ENCODE measurements around the gene THNSL1. TPM values are rescaled to one million over a fixed set of nuclear protein-coding genes. Genes with fewer than 3 reads are reported as not detected.

THNSL1 gene
- total RNA-seq, 2 donors from 2014 or later: 2.3 to 4.5 TPM

GRCh38 chr10:24989867-24990266 lies 26.5 kb upstream of the THNSL1 start:
- Histone ChIP-seq H3K27ac (no peak overlapping the region), H3K27me3 (no peaks in the 10 kb centered on the region), H3K36me3 (no peaks in the 10 kb centered on the region), H3K9ac (ENCODE audit: low read depth in 2 of 2, low read length in 2 of 2) (no peak overlapping the region), H3K4me3 (no peak overlapping the region), H3K9me3 (no peaks in the 10 kb centered on the region), H3K4me1 (no peaks in the 10 kb centered on the region)
- DNase-seq: no peak
- no peak for TF ChIP-seq CTCF (IDR thresholded peaks at IDR 0.05)
- intact Hi-C loops (cut with DNase I): no loop called here

GRCh38 chr10:24991298-24991697 lies 25.1 kb upstream of the THNSL1 start:
- Histone ChIP-seq H3K4me1 (no peaks in the 10 kb centered on the region), H3K9ac (ENCODE audit: low read depth in 2 of 2, low read length in 2 of 2) (no peak overlapping the region), H3K27ac (no peak overlapping the region), H3K27me3 (no peaks in the 10 kb centered on the region), H3K36me3 (no peaks in the 10 kb centered on the region), H3K9me3 (no peaks in the 10 kb centered on the region), H3K4me3 (no peak overlapping the region)
- intact Hi-C loops (cut with DNase I): no loop called here
- TF ChIP-seq CTCF (IDR thresholded peaks at IDR 0.05): no peak
- DNase-seq: no peak

- intact Hi-C loops (cut with DNase I): no loop called here
- Histone ChIP-seq H3K27me3 (no peaks in the 10 kb centered on the region), H3K4me1 (no peaks in the 10 kb centered on the region), H3K9ac (ENCODE audit: low read depth in 2 of 2, low read length in 2 of 2) (no peak overlapping the region), H3K9me3 (no peaks in the 10 kb centered on the region), H3K27ac (no peak overlapping the region), H3K36me3 (no peaks in the 10 kb centered on the region), H3K4me3 (no peak overlapping the region)
- no peak for DNase-seq
- no peak for TF ChIP-seq CTCF (IDR thresholded peaks at IDR 0.05)
Observed at GRCh38 chr10:24992512-24993133, 23.8 kb upstream of the THNSL1 start.

GRCh38 chr10:24993237-24993958 lies 23.0 kb upstream of the THNSL1 start:
- no peaks in the 10 kb centered on the region for H3K4me1 ChIP-seq
- no peak overlapping the region for H3K27ac ChIP-seq
- intact Hi-C loops (cut with DNase I): no loop called here
- no peak for TF ChIP-seq CTCF (IDR thresholded peaks at IDR 0.05)
- H3K4me3 ChIP-seq: no peak overlapping the region
- H3K27me3 ChIP-seq: no peaks in the 10 kb centered on the region
- no peaks in the 10 kb centered on the region for H3K36me3 ChIP-seq
- no peak overlapping the region for H3K9ac ChIP-seq (ENCODE audit: low read depth in 2 of 2, low read length in 2 of 2)
- no peaks in the 10 kb centered on the region for H3K9me3 ChIP-seq
- no peak for DNase-seq

GRCh38 chr10:24995072-24995471 lies 21.3 kb upstream of the THNSL1 start:
- TF ChIP-seq CTCF (IDR thresholded peaks at IDR 0.05): no peak
- intact Hi-C loops (cut with DNase I): no loop called here
- H3K4me3 ChIP-seq: no peak overlapping the region
- H3K4me1 ChIP-seq: no peaks in the 10 kb centered on the region
- no peak overlapping the region for H3K27ac ChIP-seq
- no peaks in the 10 kb centered on the region for H3K9me3 ChIP-seq
- H3K27me3 ChIP-seq: no peaks in the 10 kb centered on the region
- no peak for DNase-seq
- no peaks in the 10 kb centered on the region for H3K36me3 ChIP-seq
- no peak overlapping the region for H3K9ac ChIP-seq (ENCODE audit: low read depth in 2 of 2, low read length in 2 of 2)
